CD4-positive, alpha-beta T cell treated with Interleukin-15 for 1 hour (primary cell): ENCODE measurements around the gene DPY30.
"Not testable (repeated sequence)": the region's sequence is repeated elsewhere in the genome, so short reads cannot be mapped to it uniquely, and the experiment has no call there.

Source experiments
- DNase-seq: peaks from one replicate; pipeline ENCODE4 v3.0.0-alpha.2; 2020

Gene DPY30

GRCh38 chr2:32039447-32040219 lies at the start of gene DPY30:
Gene DPY30 (minus strand): TSS chr2:32039805. CDS start chr2:32039456, 349 bp downstream.
- peak; percentile 92 for DNase-seq

- no peak for DNase-seq
These were observed 34.5 kb upstream of the DPY30 start for GRCh38 chr2:32074134-32074506.

- no peak for DNase-seq
These were observed 27.9 kb upstream of the DPY30 start for GRCh38 chr2:32067549-32067948.

- no peak for DNase-seq
These were observed 25.1 kb upstream of the DPY30 start for GRCh38 chr2:32064713-32065112.

GRCh38 chr2:32064021-32064601 lies 24.5 kb upstream of the DPY30 start:
- DNase-seq, result peak; percentile 22

GRCh38 chr2:32063310-32064020 lies 23.9 kb upstream of the DPY30 start, which contains the start of gene SPAST:
Gene SPAST (plus strand): TSS chr2:32063556. CDS start chr2:32063832, 276 bp downstream.
- peak; percentile 97 for DNase-seq

- no peak for DNase-seq
These were observed 22.6 kb upstream of the DPY30 start for GRCh38 chr2:32061973-32062861.

GRCh38 chr2:32061430-32061829 lies 21.8 kb upstream of the DPY30 start:
- DNase-seq, result no peak

- DNase-seq, result no peak
These were observed 20.7 kb upstream of the DPY30 start for GRCh38 chr2:32060266-32060665.

- no peak for DNase-seq
These were observed 18.5 kb upstream of the DPY30 start for GRCh38 chr2:32058130-32058529.

- not testable (repeated sequence) for DNase-seq
These were observed 15.0 kb upstream of the DPY30 start for GRCh38 chr2:32054583-32054982.

- no peak for DNase-seq
These were observed 12.3 kb upstream of the DPY30 start for GRCh38 chr2:32051836-32052439.

GRCh38 chr2:32043561-32043960 lies 4.0 kb upstream of the DPY30 start:
- DNase-seq, result no peak

- DNase-seq, result not testable (repeated sequence)
These were observed 5.3 kb downstream of the DPY30 start for GRCh38 chr2:32034198-32034887.

GRCh38 chr2:32018789-32019482 lies 20.7 kb downstream of the DPY30 start:
- not testable (repeated sequence) for DNase-seq

- no peak for DNase-seq
These were observed 26.7 kb downstream of the DPY30 start for GRCh38 chr2:32012872-32013271.

- DNase-seq, result no peak
These were observed 28.1 kb downstream of the DPY30 start for GRCh38 chr2:32011485-32011960.

- peak; percentile 93 for DNase-seq
These were observed 28.7 kb downstream of the DPY30 start, which contains the start of gene MEMO1 for GRCh38 chr2:32010670-32011484. Gene MEMO1 (minus strand): TSS chr2:32011008. CDS start chr2:32010247, 761 bp downstream.

- peak; percentile 80 for DNase-seq
These were observed 29.3 kb downstream of the DPY30 start for GRCh38 chr2:32010280-32010669.
